Esophagus muscularis mucosa (tissue), 4 donors: ENCODE results near the gene ENOX2. TPM values are rescaled to one million over a fixed set of nuclear protein-coding genes. Genes with fewer than 3 reads are reported as not detected.

Source experiments
- DNase-seq: peaks from one replicate; pipeline ENCODE4 v3.0.0-alpha.2; 2017; ENCODE audit errors: extremely low spot score
- H3K27ac ChIP-seq, 4 donors: fragments of 200-600 bp; sonication (generic); replicated peaks in 1 of 4; 1 replicate in 3 of 4; 2 replicates in 1 of 4; pipeline ENCODE4 v1.5.1; 2016 to 2019; ENCODE audit warnings: mild to moderate bottlenecking in 1 of 4
- H3K27me3 ChIP-seq, 4 donors: fragments of 200-600 bp; sonication (generic); one replicate each; pipeline versions ENCODE4 v1.5.1 to v1.6.0; 2016 to 2019
- H3K36me3 ChIP-seq, 4 donors: fragments of 200-600 bp; sonication (generic); one replicate each; pipeline ENCODE4 v1.5.1; 2016 to 2019
- H3K4me1 ChIP-seq, 4 donors: fragments of 200-600 bp; sonication (generic); one replicate each; pipeline ENCODE4 v1.5.1; 2016 to 2019
- H3K4me3 ChIP-seq, 4 donors: fragments of 200-600 bp; sonication (generic); 1 replicate in 2 of 4; 2 replicates in 2 of 4; pipeline ENCODE4 v1.5.1; 2016 to 2019; ENCODE audit warnings: mild to moderate bottlenecking in 4 of 4, moderate library complexity in 1 of 4
- H3K9me3 ChIP-seq, 4 donors: fragments of 200-600 bp; sonication (generic); 1 replicate in 3 of 4; 2 replicates in 1 of 4; pipeline ENCODE4 v1.5.1; 2016 to 2019
- CTCF ChIP-seq, 3 experiments: fragments of 200-600 bp in 2 of 3; fragments of 450-650 bp in 1 of 3; sonication (generic) in 2 of 3; IDR thresholded peaks; one replicate each; pipeline ENCODE4 v1.5.1; 2017 to 2019; ENCODE audit warnings: antibody characterized with exemption in 3 of 3, mild to moderate bottlenecking in 2 of 3, moderate library complexity in 1 of 3
- EP300 ChIP-seq: sonication (generic); formaldehyde crosslinking; IDR thresholded peaks from one replicate; pipeline ENCODE4 v1.6.1; 2017; ENCODE audit warnings: antibody characterized with exemption
- POLR2A ChIP-seq: fragments of 450-650 bp; IDR thresholded peaks from one replicate; pipeline ENCODE4 v1.6.1; 2017; ENCODE audit warnings: antibody characterized with exemption, moderate library complexity, mild to moderate bottlenecking, low read depth
- POLR2AphosphoS5 ChIP-seq, 2 donors: sonication (generic); formaldehyde crosslinking; IDR thresholded peaks; one replicate each; pipeline ENCODE4 v1.6.1; 2017; ENCODE audit warnings: antibody characterized with exemption in 2 of 2
- WGBS: methylation state at CpG from one replicate; pipeline ENCODE4 v1.1.5; 2018; 5-methylcytosine and 5-hydroxymethylcytosine counted together
- intact Hi-C: fragments of 100-400 bp; cut with DNase I; formaldehyde crosslinking; loops from one replicate; pipeline ENCODE4 v1.15.1; 2023
- total RNA-seq, 4 donors: library from RNA; depleted of rRNA; stranded (reverse); fragments of >200 nt; gene quantifications; one replicate each; pipeline versions ENCODE4 v1.1.0 to v1.2.1, GENCODE V29; 2016

The ENOX2 gene
- total RNA-seq, 4 donors from 2014 or later: 12.4 to 17.1 (median 15.5) TPM

DNA sequence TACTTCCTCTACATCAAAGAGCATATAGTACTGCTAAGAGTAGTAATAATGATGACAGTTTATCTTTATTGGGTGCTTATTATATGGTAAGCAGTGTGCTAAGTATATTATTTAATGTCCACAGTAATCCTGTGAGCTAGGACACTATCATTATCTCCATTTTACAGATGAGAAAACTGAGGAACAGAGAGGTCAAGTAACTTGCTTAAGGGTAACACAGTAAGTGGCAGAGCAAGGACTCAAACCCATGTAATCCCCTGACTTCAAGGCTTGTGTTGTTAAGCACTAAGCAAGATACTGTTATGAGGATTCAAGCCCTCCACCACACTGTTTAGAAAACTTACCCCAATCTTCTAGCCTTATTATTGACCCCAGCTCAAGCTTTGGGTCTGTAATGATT lies 202.4 kb downstream of the ENOX2 start:
- TF ChIP-seq EP300 (no peak), POLR2AphosphoS5 (IDR thresholded peaks at IDR 0.05) (no peak), POLR2A (no peak), CTCF (IDR thresholded peaks at IDR 0.05) (no peak)
- H3K27me3 ChIP-seq: no peaks in the 10 kb centered on the region
- intact Hi-C loops: no loop called here

DNA sequence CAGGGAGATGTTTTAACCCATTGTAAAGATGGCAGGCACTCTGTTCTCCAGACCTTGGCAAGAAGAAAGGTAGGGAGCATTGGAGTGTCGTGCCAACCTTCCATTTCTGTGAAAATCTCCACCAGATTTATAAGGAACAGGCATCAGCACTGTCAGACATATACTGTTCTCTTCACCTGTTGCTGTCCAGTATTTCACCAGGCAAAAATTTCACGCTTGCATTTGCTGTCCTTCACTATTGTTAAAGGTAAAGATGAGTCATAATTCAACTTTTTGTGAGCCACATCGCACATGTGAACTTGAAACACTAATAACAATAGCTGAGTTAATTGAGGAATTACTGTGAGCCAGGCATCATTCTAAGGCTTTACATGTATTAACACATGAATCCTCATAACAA lies 203.4 kb downstream of the ENOX2 start:
- H3K9me3 ChIP-seq: no peaks in the 10 kb centered on the region
- intact Hi-C loops: no loop called here
- no peaks in the 10 kb centered on the region for H3K27me3 ChIP-seq
- no peaks in the 10 kb centered on the region for H3K36me3 ChIP-seq
- H3K4me3 ChIP-seq: no peak overlapping the region
- no peak overlapping the region for H3K27ac ChIP-seq
- H3K4me1 ChIP-seq: peaks cover 0 to 2% (median 0%) of the 10 kb centered on the region in 4 donors
- WGBS: 60% methylated on average over 3 of the region's 3 CpGs
- no peak for DNase-seq
- TF ChIP-seq EP300: no peak
- no peak for TF ChIP-seq POLR2AphosphoS5 (IDR thresholded peaks at IDR 0.05)
- TF ChIP-seq POLR2A: no peak
- no peak for TF ChIP-seq CTCF (IDR thresholded peaks at IDR 0.05)

More for the DNA sequence above, 202.4 kb downstream of the ENOX2 start:
- peaks cover 0 to 4% (median 0%) of the 10 kb centered on the region in 4 donors for H3K4me1 ChIP-seq
- no peaks in the 10 kb centered on the region for H3K9me3 ChIP-seq
- H3K36me3 ChIP-seq: no peaks in the 10 kb centered on the region
- no peak overlapping the region for H3K4me3 ChIP-seq
- no peak overlapping the region for H3K27ac ChIP-seq
- DNase-seq: no peak

DNA sequence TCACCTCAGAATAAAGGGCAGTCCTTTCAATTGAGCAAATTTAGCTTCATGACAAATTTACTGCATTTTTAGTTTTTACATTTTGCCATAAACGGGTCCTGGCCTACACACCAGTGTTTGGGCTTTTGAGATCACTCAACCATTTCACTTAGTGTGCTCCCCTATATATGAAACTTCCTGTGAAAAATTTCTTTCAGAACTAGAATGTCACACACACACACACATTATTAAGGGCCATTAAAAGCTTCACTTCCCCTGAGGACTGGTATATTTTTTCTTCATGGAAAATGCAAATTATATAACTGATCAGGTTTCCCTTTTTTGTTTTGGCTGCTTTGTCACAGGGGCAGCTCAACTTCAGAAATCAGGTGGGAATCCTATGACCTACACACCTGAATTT lies 206.5 kb downstream of the ENOX2 start:
- intact Hi-C loops: no loop called here
- no peaks in the 10 kb centered on the region for H3K9me3 ChIP-seq

DNA sequence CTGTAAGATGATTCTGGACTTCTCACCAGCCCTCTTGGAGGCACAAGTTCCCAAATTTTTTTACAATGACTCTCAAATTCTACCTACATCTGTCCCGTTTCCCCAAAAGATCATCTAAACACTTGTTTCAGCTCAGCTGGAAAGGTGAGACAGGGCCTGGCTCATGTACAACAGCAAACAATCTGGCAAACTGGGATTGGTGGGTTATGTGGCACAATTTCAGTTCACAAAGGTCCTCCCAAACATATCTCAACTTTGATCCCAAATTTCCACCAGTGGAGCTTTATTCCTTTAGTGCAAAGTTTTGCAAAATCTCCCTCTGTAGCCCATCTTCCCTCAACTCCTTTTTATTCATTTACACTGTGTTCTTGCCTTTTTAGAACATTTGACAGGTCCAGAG lies 207.1 kb downstream of the ENOX2 start:
- Histone ChIP-seq H3K27ac (no peak overlapping the region), H3K4me3 (no peak overlapping the region), H3K4me1 (no peaks in the 10 kb centered on the region), H3K27me3 (no peaks in the 10 kb centered on the region), H3K36me3 (no peaks in the 10 kb centered on the region), H3K9me3 (no peaks in the 10 kb centered on the region)
- intact Hi-C loops: no loop called here
- no peak for TF ChIP-seq CTCF (IDR thresholded peaks at IDR 0.05)
- TF ChIP-seq POLR2A: no peak
- no peak for TF ChIP-seq EP300
- TF ChIP-seq POLR2AphosphoS5 (IDR thresholded peaks at IDR 0.05): no peak
- 69% methylated on average over 1 of the region's 1 CpG for WGBS
- no peak for DNase-seq

More for the DNA sequence above, 206.5 kb downstream of the ENOX2 start:
- Histone ChIP-seq H3K4me1 (no peaks in the 10 kb centered on the region), H3K4me3 (no peak overlapping the region), H3K27me3 (no peaks in the 10 kb centered on the region), H3K36me3 (no peaks in the 10 kb centered on the region), H3K27ac (no peak overlapping the region)
- TF ChIP-seq POLR2AphosphoS5 (IDR thresholded peaks at IDR 0.05) (no peak), EP300 (no peak), CTCF (IDR thresholded peaks at IDR 0.05) (no peak), POLR2A (no peak)
- WGBS: 65% methylated on average over 1 of the region's 1 CpG
- no peak for DNase-seq

DNA sequence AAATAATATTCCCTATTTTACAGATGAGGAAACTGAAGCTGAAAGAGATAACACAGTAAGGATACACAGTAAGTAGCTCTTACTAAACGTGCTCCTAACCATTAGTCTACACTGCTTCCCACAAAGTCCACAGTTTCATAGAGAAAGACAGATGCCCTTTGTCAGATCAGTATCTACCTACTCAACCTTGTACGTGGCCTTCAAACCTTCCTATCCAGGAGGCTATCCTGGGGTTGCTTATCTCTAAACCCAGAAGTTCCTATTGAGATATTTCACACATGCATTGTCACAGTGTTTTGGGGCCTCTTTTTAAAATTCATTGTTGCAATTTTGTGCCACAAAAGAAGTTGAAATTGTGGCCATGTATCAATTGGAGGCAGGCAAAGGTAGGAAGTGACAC lies 208.0 kb downstream of the ENOX2 start:
- H3K9me3 ChIP-seq: no peaks in the 10 kb centered on the region
- TF ChIP-seq POLR2AphosphoS5 (IDR thresholded peaks at IDR 0.05) (no peak), EP300 (no peak), CTCF (IDR thresholded peaks at IDR 0.05) (no peak), POLR2A (no peak)
- H3K4me1 ChIP-seq: no peaks in the 10 kb centered on the region
- intact Hi-C loops: no loop called here
- no peak for DNase-seq
- H3K4me3 ChIP-seq: no peak overlapping the region
- H3K27ac ChIP-seq: no peak overlapping the region
- no peaks in the 10 kb centered on the region for H3K27me3 ChIP-seq
- WGBS: 45% methylated on average over 2 of the region's 2 CpGs
- H3K36me3 ChIP-seq: no peaks in the 10 kb centered on the region
